NCI-H1092 (cell line): ENCODE measurements around the gene CAPN2.

Source experiments
- DNase-seq: peaks from one replicate; lab custom pipeline; 2025; lab: John Stamatoyannopoulos, UW

CAPN2 gene

DNA sequence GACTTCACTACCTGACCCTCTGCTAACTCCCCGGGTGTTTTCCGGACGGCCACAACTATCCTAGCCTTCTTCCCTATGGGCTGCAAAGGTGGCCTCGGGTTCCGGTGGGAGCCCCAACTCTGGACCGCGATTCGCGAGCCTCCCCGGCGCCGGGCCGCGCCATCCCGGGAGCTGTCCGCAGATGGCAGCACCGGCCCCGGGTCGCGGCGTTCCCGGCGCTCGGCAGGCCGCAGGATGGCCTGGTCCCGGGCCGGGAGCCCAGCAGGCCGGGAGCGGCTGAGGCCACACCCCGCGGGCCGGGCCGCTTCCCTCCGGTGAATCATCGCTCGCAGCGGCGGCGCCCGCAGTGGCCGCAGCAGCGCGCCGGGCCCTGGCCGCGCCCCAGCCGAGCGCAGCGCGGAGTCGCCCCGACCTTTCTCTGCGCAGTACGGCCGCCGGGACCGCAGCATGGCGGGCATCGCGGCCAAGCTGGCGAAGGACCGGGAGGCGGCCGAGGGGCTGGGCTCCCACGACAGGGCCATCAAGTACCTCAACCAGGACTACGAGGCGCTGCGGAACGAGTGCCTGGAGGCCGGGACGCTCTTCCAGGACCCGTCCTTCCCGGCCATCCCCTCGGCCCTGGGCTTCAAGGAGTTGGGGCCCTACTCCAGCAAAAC lies at the start of gene CAPN2:
CAPN2 (plus strand) TSS at position 346 of the 656 bp plus-strand sequence; CDS start at position 448, 102 bp downstream.
- DNase-seq: peak; percentile 50

DNA sequence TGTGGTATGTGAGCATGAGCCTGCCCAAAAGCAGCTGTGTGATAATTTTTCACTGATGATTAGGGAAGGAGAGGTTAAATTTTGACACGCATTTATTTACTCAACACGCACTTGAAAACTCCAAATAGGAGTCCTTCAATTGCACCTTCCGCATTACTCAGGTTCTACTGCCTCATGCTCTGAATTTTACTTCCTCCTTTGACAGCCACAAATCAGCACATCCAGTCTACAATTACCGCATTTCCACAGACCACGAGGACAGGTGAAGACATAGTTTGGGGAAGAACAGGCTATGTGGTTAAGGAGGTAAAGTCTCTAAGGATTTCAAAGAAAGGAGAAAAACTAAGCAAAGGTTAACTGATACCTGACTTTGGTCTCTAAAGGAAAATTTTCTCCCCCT lies 49.4 kb upstream of the CAPN2 start:
- DNase-seq: no peak

DNA sequence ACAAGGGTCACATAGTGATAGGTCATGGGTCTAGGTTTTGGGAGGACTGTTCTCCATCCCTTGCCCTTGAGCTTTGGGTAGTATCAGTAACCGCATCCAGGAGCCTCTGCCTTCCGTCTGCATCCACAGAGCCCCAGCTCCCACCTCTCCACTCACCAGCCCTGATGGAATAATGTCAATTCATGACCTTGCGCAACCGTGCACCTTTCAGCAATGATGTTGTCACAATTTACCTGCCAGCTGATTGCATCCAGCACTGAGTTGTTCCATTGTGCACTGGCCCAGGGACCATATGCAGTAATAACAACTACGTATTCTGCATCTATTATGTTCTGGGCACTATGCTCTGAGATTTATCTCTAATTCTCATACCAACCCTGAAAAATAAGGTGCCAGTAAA lies 48.2 kb upstream of the CAPN2 start:
- no peak for DNase-seq

DNA sequence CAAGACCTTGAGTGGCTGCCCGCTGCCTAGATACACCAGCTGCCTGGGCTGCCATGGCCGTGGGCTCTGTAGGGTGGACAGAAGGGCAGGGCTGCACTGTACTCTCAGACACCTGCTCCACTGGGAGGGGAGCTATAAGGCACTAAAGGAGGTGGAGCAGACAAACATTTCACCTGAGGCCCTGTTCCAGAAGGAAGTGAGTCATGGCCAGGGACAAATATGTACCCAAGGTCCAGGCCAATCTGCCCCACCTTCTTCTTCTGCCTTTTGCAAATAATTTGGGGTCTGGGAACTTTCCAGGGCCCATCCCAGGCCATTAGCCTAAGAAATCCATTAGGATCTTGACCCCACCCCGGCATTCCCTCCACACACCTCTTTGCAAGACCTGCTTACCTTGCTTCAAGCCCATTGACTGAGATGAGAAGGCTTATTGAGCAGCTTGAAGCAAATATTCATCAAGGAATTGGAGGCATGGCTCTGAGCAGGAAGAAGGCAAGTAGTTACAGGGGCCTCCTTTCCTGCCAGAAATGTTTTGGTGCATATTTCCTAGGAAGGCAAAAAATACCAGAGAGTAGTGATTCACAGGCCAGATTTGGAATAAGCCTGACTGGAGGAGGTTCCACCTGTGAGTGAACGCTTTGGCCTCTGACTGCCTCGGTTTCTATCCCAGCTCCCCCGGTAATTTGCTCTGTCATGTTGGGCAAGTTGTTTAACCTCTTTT lies 46.6 kb upstream of the CAPN2 start, which contains the start of gene CAPN8:
CAPN8 (minus strand) TSS at position 110 of the 721 bp plus-strand sequence; CDS start at position 55, 55 bp downstream.
- no peak for DNase-seq

GRCh38 chr1:223667484-223668182 lies 44.7 kb upstream of the CAPN2 start:
- DNase-seq: no peak

DNA sequence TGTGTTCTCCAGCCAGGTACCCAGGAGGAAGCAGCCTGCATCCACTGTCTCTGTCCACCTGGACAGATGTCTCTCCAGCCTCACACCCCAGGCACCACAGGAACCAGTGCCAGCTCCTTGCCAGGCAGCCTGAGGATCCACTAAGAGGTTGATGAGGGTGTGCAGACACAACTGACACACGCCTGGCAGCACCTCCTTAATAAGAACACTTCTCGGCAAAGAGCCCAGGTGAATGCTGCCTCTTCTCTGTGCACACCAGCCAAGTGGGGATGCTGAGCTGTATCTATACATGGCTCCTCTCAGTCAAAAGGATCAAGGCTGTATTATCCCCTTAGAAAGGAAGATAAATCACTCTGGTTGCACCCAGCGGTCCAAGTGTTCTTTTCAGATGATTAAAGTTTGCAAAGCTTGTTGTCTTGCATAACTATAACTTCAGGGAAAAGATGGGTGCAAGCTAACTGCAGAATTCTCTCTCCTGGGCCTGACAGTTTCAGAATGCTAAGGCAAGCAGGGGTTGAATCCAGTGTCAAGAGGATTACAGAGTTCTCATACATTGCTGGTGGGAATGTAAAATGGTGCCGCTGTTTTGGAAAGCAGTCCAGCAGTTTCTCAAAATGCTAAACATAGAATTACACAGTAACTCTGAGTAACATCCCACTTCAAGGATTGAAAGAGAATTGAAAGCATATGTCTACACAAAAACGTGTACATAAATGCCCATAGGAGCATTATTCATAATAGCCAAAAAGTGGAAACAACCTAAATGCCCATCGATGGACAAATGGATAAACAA lies 43.1 kb upstream of the CAPN2 start:
- DNase-seq: no peak

DNA sequence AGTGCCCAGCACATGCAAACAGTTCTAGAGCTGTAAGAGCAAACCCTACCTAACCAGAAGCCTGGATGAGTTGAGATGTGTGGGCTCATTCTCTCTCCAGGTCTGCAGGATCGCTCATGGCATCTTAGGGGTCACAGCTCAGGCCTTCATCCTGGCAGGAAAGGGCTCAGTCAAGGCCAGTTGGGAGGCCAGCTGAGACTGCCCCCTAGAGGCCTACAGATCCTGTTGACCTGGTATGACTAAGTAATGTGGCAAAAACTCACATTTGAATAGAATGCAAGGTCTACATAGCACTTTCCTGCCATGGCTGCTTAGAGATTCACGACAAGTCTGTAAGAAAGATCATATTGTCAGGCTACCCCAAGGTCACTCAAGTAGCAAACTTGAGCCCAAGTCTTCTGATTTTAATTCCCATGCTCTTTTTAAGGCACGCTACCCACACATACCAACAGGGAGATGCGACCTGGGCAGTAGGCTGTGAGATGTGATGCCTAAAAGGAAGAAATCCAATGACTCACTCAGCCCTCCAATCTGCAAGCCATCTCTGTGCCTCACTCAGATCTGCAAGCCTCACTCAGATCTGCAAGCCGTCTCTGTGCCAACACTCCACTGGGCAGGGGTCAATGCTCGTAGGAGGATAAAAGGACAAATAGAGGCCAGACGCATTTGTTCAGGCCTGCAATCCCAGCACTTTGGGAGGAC lies 41.7 kb upstream of the CAPN2 start:
- peak; percentile 57 for DNase-seq

GRCh38 chr1:223674119-223674890 lies 38.0 kb upstream of the CAPN2 start:
- DNase-seq: no peak

GRCh38 chr1:223678841-223679240 lies 33.5 kb upstream of the CAPN2 start:
- no peak for DNase-seq

GRCh38 chr1:223680188-223680587 lies 32.2 kb upstream of the CAPN2 start:
- DNase-seq: no peak

DNA sequence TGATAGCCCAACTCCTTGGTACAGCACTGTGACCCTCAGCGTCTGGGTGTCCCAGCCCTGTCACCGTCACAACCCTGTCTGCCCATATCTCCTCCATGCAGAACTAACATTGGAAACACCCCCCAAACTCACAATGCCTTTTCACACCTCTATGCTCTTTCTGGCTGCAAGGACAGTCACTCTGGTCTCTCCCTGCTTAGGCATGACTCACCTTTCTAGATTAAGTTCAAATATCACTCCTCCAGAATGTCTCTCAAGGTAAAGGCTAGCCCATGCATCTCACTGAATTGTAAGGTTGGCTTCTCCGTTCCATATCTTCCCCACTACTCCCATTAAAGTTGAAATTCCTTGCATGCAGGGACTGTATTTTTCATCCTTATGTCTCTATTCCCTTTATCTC lies 29.8 kb upstream of the CAPN2 start:
- DNase-seq: no peak

GRCh38 chr1:223683586-223684487 lies 28.5 kb upstream of the CAPN2 start:
- peak; percentile 84 for DNase-seq

DNA sequence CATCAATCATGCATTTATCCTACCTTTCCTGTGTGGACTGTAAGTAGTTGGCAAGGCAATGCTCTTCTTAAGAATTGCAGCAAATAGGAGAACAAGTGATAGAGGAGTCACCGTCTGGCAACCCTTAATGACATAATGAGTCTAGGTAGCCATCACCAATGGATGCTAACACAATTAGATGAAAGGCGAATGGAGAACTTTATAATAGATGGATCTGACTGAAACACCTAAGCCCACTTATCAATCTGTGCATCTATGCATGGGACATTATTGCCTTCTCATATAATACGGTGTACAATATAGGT lies 27.9 kb upstream of the CAPN2 start:
- DNase-seq: no peak

GRCh38 chr1:223691121-223691520 lies 21.2 kb upstream of the CAPN2 start:
- no peak for DNase-seq

GRCh38 chr1:223695014-223695548 lies 17.3 kb upstream of the CAPN2 start:
- no peak for DNase-seq

DNA sequence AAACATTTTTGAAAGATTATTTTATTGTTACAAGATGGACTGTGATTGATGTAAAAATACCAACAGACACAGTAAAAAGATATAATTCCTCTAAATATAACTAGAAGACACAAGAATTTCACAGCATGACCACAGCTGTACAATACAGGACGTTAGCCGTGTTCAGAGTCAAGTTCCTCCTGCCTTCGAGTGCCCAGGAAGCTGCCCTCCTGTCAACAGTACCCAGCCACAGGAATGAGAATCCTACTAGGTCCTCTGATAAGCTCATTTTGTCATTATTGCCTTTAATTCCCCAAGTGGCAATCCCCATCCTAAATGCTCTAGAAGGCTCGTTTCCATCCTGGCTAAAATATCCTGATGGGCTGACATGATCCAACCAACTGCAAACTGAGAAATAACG lies 16.4 kb upstream of the CAPN2 start:
- no peak for DNase-seq

DNA sequence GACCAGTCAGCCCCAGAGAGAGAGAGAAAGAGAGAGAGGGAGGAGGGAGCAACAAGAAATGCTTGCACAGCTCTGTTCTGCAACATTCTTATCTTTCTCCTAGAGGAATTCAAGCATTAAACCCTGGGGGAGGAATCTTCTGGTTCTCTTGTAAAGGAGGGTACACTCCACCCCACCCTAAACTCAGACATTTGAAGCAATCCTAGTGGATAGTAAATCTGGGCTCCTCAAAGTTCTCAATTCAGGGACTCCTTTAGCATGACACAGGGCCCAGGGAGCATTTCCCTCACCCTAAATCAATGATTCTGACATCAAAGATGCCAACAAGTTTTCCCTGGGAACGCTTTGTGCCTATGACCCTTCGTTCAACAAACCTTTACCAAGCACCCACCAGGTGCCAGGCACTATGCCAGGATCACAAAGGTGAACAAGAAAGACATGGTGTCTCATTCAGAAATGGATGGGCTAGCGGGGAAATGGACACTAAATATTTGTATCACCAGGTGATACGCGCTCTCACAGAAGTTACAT lies 11.9 kb upstream of the CAPN2 start:
- DNase-seq: no peak

GRCh38 chr1:223700942-223701637 lies 11.2 kb upstream of the CAPN2 start:
- DNase-seq: no peak
